Liver (tissue), 9 donors: ENCODE data around the gene RNASEH2C. TPM values are rescaled to one million over a fixed set of nuclear protein-coding genes. Genes with fewer than 3 reads are reported as not detected.

Source experiments
- DNase-seq: peaks from one replicate; pipeline ENCODE4 v3.0.0-alpha.2; 2017; ENCODE audit warnings: low spot score
- H3K27ac ChIP-seq, 2 donors: one replicate each; pipeline ENCODE4 v1.7.0; 2013; ENCODE audit warnings: inconsistent platforms in 2 of 2, low read length in 2 of 2, control low read depth in 1 of 2, low read depth in 1 of 2, mild to moderate bottlenecking in 1 of 2
- H3K27me3 ChIP-seq, 4 donors: one replicate each; pipeline versions ENCODE4 v1.6.1 to v1.7.0; 2013; ENCODE audit warnings: low read length in 3 of 4, inconsistent platforms in 1 of 4, mild to moderate bottlenecking in 1 of 4, moderate library complexity in 1 of 4; ENCODE audit not compliant: control insufficient read depth in 4 of 4, insufficient read depth in 4 of 4
- H3K36me3 ChIP-seq, 4 donors: one replicate each; pipeline versions ENCODE4 v1.6.1 to v1.7.0; 2013; ENCODE audit warnings: low read length in 3 of 4, mild to moderate bottlenecking in 3 of 4, low read depth in 1 of 4, moderate library complexity in 1 of 4; ENCODE audit not compliant: control insufficient read depth in 4 of 4, insufficient read depth in 3 of 4
- H3K4me1 ChIP-seq, 4 donors: one replicate each; pipeline versions ENCODE4 v1.6.1 to v1.7.0; 2013; ENCODE audit warnings: low read length in 3 of 4, mild to moderate bottlenecking in 3 of 4, moderate library complexity in 1 of 4; ENCODE audit not compliant: control insufficient read depth in 4 of 4, insufficient read depth in 4 of 4
- H3K4me3 ChIP-seq, 3 donors: one replicate each; pipeline versions ENCODE4 v1.6.1 to v1.7.0; 2013; ENCODE audit warnings: low read length in 3 of 3, control low read depth in 1 of 3, low read depth in 1 of 3, mild to moderate bottlenecking in 1 of 3
- H3K9ac ChIP-seq, 2 donors: one replicate each; pipeline ENCODE4 v1.7.0; 2013; ENCODE audit warnings: low read length in 2 of 2, mild to moderate bottlenecking in 2 of 2, moderate library complexity in 2 of 2, control low read depth in 1 of 2, low read depth in 1 of 2
- H3K9me3 ChIP-seq, 4 donors: one replicate each; pipeline versions ENCODE4 v1.6.1 to v1.7.0; 2013; ENCODE audit warnings: low read length in 3 of 4; ENCODE audit not compliant: control insufficient read depth in 4 of 4
- ATF3 ChIP-seq: IDR thresholded peaks from 2 replicates; pipeline ENCODE4 v1.6.1; 2016; ENCODE audit warnings: antibody characterized with exemption
- CTCF ChIP-seq: fragments of 150-350 bp; IDR thresholded peaks from 2 replicates; pipeline ENCODE4 v1.5.1; 2017; ENCODE audit warnings: improper control_type of control experiment, low read depth, low read length; ENCODE audit not compliant: missing input control
- EGR1 ChIP-seq, 2 donors: IDR thresholded peaks; 2 replicates each; pipeline ENCODE4 v1.6.1; 2016 to 2018; ENCODE audit warnings: antibody characterized with exemption in 2 of 2, low read depth in 2 of 2
- FOXA1 ChIP-seq: IDR thresholded peaks from 2 replicates; pipeline ENCODE4 v1.6.1; 2016; ENCODE audit warnings: antibody characterized with exemption
- FOXA2 ChIP-seq: IDR thresholded peaks from 2 replicates; pipeline ENCODE4 v1.6.1; 2016; ENCODE audit warnings: antibody characterized with exemption
- GABPA ChIP-seq, 2 donors: IDR thresholded peaks in 1 of 2; conservative IDR thresholded peaks in 1 of 2; 2 replicates each; pipeline ENCODE4 v1.6.1; 2016; ENCODE audit warnings: antibody characterized with exemption in 2 of 2, mild to moderate bottlenecking in 1 of 2, moderate library complexity in 1 of 2
- HNF4A ChIP-seq, 2 donors: conservative IDR thresholded peaks; 2 replicates each; pipeline ENCODE4 v1.6.1; 2016; ENCODE audit warnings: antibody characterized with exemption in 2 of 2, mild to moderate bottlenecking in 2 of 2
- HNF4G ChIP-seq: IDR thresholded peaks from 2 replicates; pipeline ENCODE4 v1.6.1; 2016; ENCODE audit warnings: antibody characterized with exemption
- JUND ChIP-seq, 2 donors: IDR thresholded peaks; 2 replicates each; pipeline ENCODE4 v1.6.1; 2016; ENCODE audit warnings: antibody characterized with exemption in 2 of 2
- MAX ChIP-seq: IDR thresholded peaks from 2 replicates; pipeline ENCODE4 v1.6.1; 2016; ENCODE audit warnings: antibody characterized with exemption
- NR2F2 ChIP-seq: IDR thresholded peaks from 2 replicates; pipeline ENCODE4 v1.6.1; 2016; ENCODE audit warnings: antibody characterized with exemption
- RAD21 ChIP-seq, 2 donors: IDR thresholded peaks; 2 replicates each; pipeline ENCODE4 v1.6.1; 2016; ENCODE audit warnings: antibody characterized with exemption in 2 of 2, mild to moderate bottlenecking in 2 of 2
- REST ChIP-seq: IDR thresholded peaks from 2 replicates; pipeline ENCODE4 v1.6.1; 2016; ENCODE audit warnings: antibody characterized with exemption, mild to moderate bottlenecking
- SP1 ChIP-seq: IDR thresholded peaks from 2 replicates; pipeline ENCODE4 v1.6.1; 2018; ENCODE audit warnings: antibody characterized with exemption, mild to moderate bottlenecking
- TAF1 ChIP-seq: conservative IDR thresholded peaks from 2 replicates; pipeline ENCODE4 v1.6.1; 2016; ENCODE audit warnings: antibody characterized with exemption, mild to moderate bottlenecking
- YY1 ChIP-seq: IDR thresholded peaks from 2 replicates; pipeline ENCODE4 v1.6.1; 2016; ENCODE audit warnings: antibody characterized with exemption, mild to moderate bottlenecking
- ZBTB33 ChIP-seq: IDR thresholded peaks from 2 replicates; pipeline ENCODE4 v1.6.1; 2016; ENCODE audit warnings: antibody characterized with exemption
- WGBS: extraction: QIAGEN DNeasy Blood & Tissue Kit; methylation state at CpG from one replicate; pipeline ENCODE4 v1.1.7; 2013; 5-methylcytosine and 5-hydroxymethylcytosine counted together
- polyA plus RNA-seq, 2 donors: library from polyadenylated mRNA; stranded (reverse) in 1 of 2; unstranded in 1 of 2; fragments of 200-250 nt in 1 of 2; fragments of >200 nt in 1 of 2; fragmentation: Nextera tagmentation in 1 of 2; extraction: Ambion mirVana in 1 of 2; gene quantifications; one replicate each; pipeline versions ENCODE4 v1.2.1 to v1.2.3, GENCODE V29; 2013 to 2015
- total RNA-seq, 2 donors: library from RNA; depleted of rRNA; stranded (reverse); fragments of >200 nt; gene quantifications; one replicate each; pipeline ENCODE4 v1.2.3, GENCODE V29; 2014
- donor health status: healthy.
- donor health status: healthy.
- donor health status: healthy.
- donor health status: healthy.
- donor health status: healthy.

Gene RNASEH2C
- total and polyA plus RNA-seq, 4 donors, result 20.5 to 72.1 (median 39.0) TPM

GRCh38 chr11:65727865-65728264, 7.3 kb upstream of the RNASEH2C start (continued):
- TF ChIP-seq REST (no peak), JUND (IDR thresholded peaks at IDR 0.05) (no peak), HNF4G (no peak), FOXA1 (no peak), GABPA (IDR thresholded peaks at IDR 0.05 in 1 of 2, conservative IDR thresholded peaks at IDR 0.05 in 1 of 2) (no peak), FOXA2 (no peak), RAD21 (IDR thresholded peaks at IDR 0.05) (no peak)

GRCh38 chr11:65726660-65727059, 6.1 kb upstream of the RNASEH2C start:
- no peaks in the 10 kb centered on the region for H3K27me3 ChIP-seq
- H3K27ac ChIP-seq, result no peak overlapping the region
- H3K36me3 ChIP-seq, result no peaks in the 10 kb centered on the region
- WGBS, result 77% methylated on average over 6 of the region's 6 CpGs
- no peak overlapping the region for H3K9ac ChIP-seq
- no peak for DNase-seq
- no peaks in the 10 kb centered on the region for H3K4me1 ChIP-seq
- no peak overlapping the region for H3K4me3 ChIP-seq
- peaks cover 0 to 1% (median 0%) of the 10 kb centered on the region in 4 donors for H3K9me3 ChIP-seq
- TF ChIP-seq EGR1 (IDR thresholded peaks at IDR 0.05; ENCODE audit: low read depth in 2 of 2) (no peak), MAX (no peak), RAD21 (IDR thresholded peaks at IDR 0.05) (no peak), ZBTB33 (no peak), GABPA (IDR thresholded peaks at IDR 0.05 in 1 of 2, conservative IDR thresholded peaks at IDR 0.05 in 1 of 2) (no peak)

GRCh38 chr11:65722261-65722660, 1.7 kb upstream of the RNASEH2C start:
- WGBS, result 91% methylated on average over 1 of the region's 1 CpG
- TF ChIP-seq HNF4A (conservative IDR thresholded peaks at IDR 0.05), result no peak
- no peak for TF ChIP-seq REST
- no peak for TF ChIP-seq NR2F2
- TF ChIP-seq TAF1, result no peak
- TF ChIP-seq FOXA1, result no peak
- no peak for TF ChIP-seq SP1
- no peak for TF ChIP-seq GABPA (IDR thresholded peaks at IDR 0.05 in 1 of 2, conservative IDR thresholded peaks at IDR 0.05 in 1 of 2)
- no peak for TF ChIP-seq JUND (IDR thresholded peaks at IDR 0.05)
- TF ChIP-seq HNF4G, result no peak
- TF ChIP-seq FOXA2, result no peak
- TF ChIP-seq MAX, result no peak
- no peak for TF ChIP-seq YY1
- TF ChIP-seq RAD21 (IDR thresholded peaks at IDR 0.05), result no peak
- no peak for TF ChIP-seq CTCF
- TF ChIP-seq ATF3, result no peak
- Histone ChIP-seq H3K4me3 (no peak overlapping the region), H3K9ac (no peak overlapping the region), H3K4me1 (peaks cover 3 to 24% (median 21%) of the 10 kb centered on the region in 4 donors), H3K9me3 (no peaks in the 10 kb centered on the region), H3K27me3 (no peaks in the 10 kb centered on the region), H3K27ac (no peak overlapping the region), H3K36me3 (peaks cover 4 to 19% (median 16%) of the 10 kb centered on the region in 4 donors)
- no peak for DNase-seq
